KMS-11 (cell line): Measurements from ENCODE around the gene NSMCE4A.

ENCODE experiments used
- H2AFZ ChIP-seq: fragments of 200-600 bp; sonication (generic); 2 replicates; pipeline ENCODE4 v1.6.1; 2016; ENCODE audit warnings: antibody characterized with exemption, mixed run types, low read depth
- H3K27ac ChIP-seq: fragments of 200-600 bp; sonication (generic); 2 replicates; pipeline ENCODE4 v1.6.1; 2016; ENCODE audit warnings: mild to moderate bottlenecking, mixed run types
- H3K27me3 ChIP-seq: fragments of 200-600 bp; sonication (generic); 2 replicates; pipeline ENCODE4 v1.6.1; 2017; ENCODE audit warnings: mild to moderate bottlenecking, low read depth, mixed run types, moderate library complexity; ENCODE audit not compliant: insufficient read depth
- H3K36me3 ChIP-seq: fragments of 200-600 bp; sonication (generic); 2 replicates; pipeline ENCODE4 v1.6.1; 2017; ENCODE audit warnings: mild to moderate bottlenecking, mixed run types; ENCODE audit not compliant: insufficient read depth
- H3K4me1 ChIP-seq: fragments of 200-600 bp; sonication (generic); 2 replicates; pipeline ENCODE4 v1.6.1; 2016; ENCODE audit warnings: mild to moderate bottlenecking, low read depth, mixed run types; ENCODE audit not compliant: poor library complexity, severe bottlenecking
- H3K4me2 ChIP-seq: fragments of 200-600 bp; sonication (generic); 2 replicates; pipeline ENCODE4 v1.7.0; 2016; ENCODE audit warnings: mild to moderate bottlenecking, mixed run types
- H3K4me3 ChIP-seq: fragments of 200-600 bp; sonication (generic); IDR thresholded peaks from 2 replicates; pipeline ENCODE4 v1.6.1; 2017; ENCODE audit warnings: low read depth, low read length, mixed read lengths; ENCODE audit not compliant: insufficient read depth
- H3K79me2 ChIP-seq: fragments of 200-600 bp; sonication (generic); 2 replicates; pipeline ENCODE4 v1.6.1; 2016; ENCODE audit warnings: low read depth, mixed run types; ENCODE audit not compliant: insufficient read depth
- H3K9ac ChIP-seq: fragments of 200-600 bp; sonication (generic); 2 replicates; pipeline ENCODE4 v1.6.1; 2016; ENCODE audit warnings: mild to moderate bottlenecking, mixed run types
- H4K20me1 ChIP-seq: fragments of 200-600 bp; sonication (generic); 2 replicates; pipeline ENCODE4 v1.6.1; 2016; ENCODE audit warnings: mild to moderate bottlenecking, mixed run types; ENCODE audit not compliant: insufficient read depth
- CTCF ChIP-seq: fragments of 200-600 bp; sonication (generic); conservative IDR thresholded peaks from 2 replicates; pipeline ENCODE4 v1.6.1; 2017; ENCODE audit warnings: low read depth, mild to moderate bottlenecking, antibody characterized with exemption, low read length, moderate library complexity, mixed read lengths

Gene NSMCE4A

DNA sequence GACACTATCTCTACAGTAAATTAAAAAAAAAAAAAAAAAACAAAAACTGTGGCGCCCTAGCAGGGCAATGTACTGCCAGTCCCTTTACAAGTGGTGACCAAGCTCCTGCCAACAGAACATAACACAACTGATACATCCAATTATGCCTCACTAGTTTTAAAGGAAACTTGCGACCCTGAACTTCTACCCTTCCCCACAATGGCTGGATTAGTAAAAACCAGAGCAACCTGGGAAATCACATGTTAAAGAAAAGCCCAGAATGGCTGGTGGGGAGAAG lies 63.7 kb downstream of the NSMCE4A start:
- no peaks in the 10 kb centered on the region for H3K79me2 ChIP-seq
- H3K36me3 ChIP-seq, result no peaks in the 10 kb centered on the region
- no peaks in the 10 kb centered on the region for H4K20me1 ChIP-seq
- TF ChIP-seq CTCF, result no peak
- no peak overlapping the region for H3K9ac ChIP-seq
- no peak overlapping the region for H3K27ac ChIP-seq
- no peak overlapping the region for H3K4me2 ChIP-seq
- H3K27me3 ChIP-seq, result no peaks in the 10 kb centered on the region
- H3K4me1 ChIP-seq, result peaks cover 41% of the 10 kb centered on the region
- no peak overlapping the region for H3K4me3 ChIP-seq
- no peak overlapping the region for H2AFZ ChIP-seq

GRCh38 chr10:121910673-121911420 lies 64.2 kb downstream of the NSMCE4A start:
- Histone ChIP-seq H3K79me2 (no peaks in the 10 kb centered on the region), H3K27ac (peak overlapping the region; percentile 14; the same call in 1 of the 2 replicates), H3K36me3 (no peaks in the 10 kb centered on the region)

More at GRCh38 chr10:121910673-121911420, 64.2 kb downstream of the NSMCE4A start:
- Histone ChIP-seq H3K9ac (no peak overlapping the region), H3K27me3 (no peaks in the 10 kb centered on the region), H2AFZ (no peak overlapping the region), H3K4me3 (no peak overlapping the region), H3K4me2 (no peak overlapping the region), H4K20me1 (no peaks in the 10 kb centered on the region), H3K4me1 (peaks cover 41% of the 10 kb centered on the region)
- no peak for TF ChIP-seq CTCF
